ENCODE measurements around the gene PRSS50.

DNA sequence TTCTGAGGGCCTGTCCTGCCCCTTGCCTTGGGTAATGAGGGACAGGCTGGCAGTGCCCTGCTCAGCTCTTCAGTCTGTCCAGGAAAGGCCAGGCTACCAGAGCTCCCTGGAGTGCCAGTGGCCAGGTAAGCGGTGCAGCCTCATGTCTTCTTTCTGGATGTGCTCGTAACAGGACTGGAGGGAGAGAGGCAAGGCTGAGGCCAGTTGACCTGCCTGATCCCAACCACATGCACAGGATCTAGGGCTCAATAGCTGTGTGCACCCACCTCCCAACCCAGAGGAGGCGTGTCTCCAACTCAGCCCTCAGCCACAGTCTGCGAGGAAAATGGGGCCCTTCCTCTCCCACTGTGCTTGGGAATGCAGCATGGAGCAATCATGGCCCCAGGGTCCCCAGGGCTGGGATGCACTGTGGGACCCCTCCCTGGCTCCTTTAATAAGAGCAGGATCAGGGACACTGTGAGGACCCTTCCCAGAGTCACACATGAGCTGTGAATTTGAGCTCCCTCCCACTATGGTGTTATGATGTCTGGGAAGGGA is 46.7 kb downstream of the PRSS50 start:
- TF ChIP-seq, protein P1, sequence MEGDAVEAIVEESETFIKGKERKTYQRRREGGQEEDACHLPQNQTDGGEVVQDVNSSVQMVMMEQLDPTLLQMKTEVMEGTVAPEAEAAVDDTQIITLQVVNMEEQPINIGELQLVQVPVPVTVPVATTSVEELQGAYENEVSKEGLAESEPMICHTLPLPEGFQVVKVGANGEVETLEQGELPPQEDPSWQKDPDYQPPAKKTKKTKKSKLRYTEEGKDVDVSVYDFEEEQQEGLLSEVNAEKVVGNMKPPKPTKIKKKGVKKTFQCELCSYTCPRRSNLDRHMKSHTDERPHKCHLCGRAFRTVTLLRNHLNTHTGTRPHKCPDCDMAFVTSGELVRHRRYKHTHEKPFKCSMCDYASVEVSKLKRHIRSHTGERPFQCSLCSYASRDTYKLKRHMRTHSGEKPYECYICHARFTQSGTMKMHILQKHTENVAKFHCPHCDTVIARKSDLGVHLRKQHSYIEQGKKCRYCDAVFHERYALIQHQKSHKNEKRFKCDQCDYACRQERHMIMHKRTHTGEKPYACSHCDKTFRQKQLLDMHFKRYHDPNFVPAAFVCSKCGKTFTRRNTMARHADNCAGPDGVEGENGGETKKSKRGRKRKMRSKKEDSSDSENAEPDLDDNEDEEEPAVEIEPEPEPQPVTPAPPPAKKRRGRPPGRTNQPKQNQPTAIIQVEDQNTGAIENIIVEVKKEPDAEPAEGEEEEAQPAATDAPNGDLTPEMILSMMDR (conservative IDR thresholded peaks at IDR 0.05; ENCODE audit: low read depth, low read length): no peak
- no peak for TF ChIP-seq EZH2 (IDR thresholded peaks at IDR 0.05; ENCODE audit: borderline replicate concordance, low read depth, low read length, poor library complexity, severe bottlenecking)
